ENCODE results near the gene DLST. TPM values are rescaled to one million over a fixed set of nuclear protein-coding genes. Genes with fewer than 3 reads are reported as not detected.

Gene DLST
- total RNA-seq, 1 donor from 2014 or later, result 66.0 TPM

Other genes with a start within 250 kb of the DLST start
- 32.2 and 34.4 TPM in 2 replicates for gene AREL1, start 168.8 kb upstream of the DLST start, total RNA-seq
- 32.0 and 54.1 TPM in 2 replicates for gene FCF1, start 168.8 kb upstream of the DLST start, total RNA-seq
- 22.5 and 28.7 TPM in 2 replicates for gene YLPM1, start 118.6 kb upstream of the DLST start, total RNA-seq
- gene PROX2, start 5.8 kb upstream of the DLST start, total RNA-seq, result not detected in 2 replicates
- gene RPS6KL1, start 41.3 kb downstream of the DLST start, total RNA-seq, result 11.5 and 14.8 TPM in 2 replicates
- gene PGF, start 73.7 kb downstream of the DLST start, total RNA-seq, result 209 and 564 TPM in 2 replicates
- 209 and 305 TPM in 2 replicates for gene EIF2B2, start 121.0 kb downstream of the DLST start, total RNA-seq
- 15.0 and 20.0 TPM in 2 replicates for gene MLH3, start 169.6 kb downstream of the DLST start, total RNA-seq
- gene ACYP1, start 182.1 kb downstream of the DLST start, total RNA-seq, result 9.7 and 13.7 TPM in 2 replicates
- gene ZC2HC1C, start 187.7 kb downstream of the DLST start, total RNA-seq, result 0.99 and 1.3 TPM in 2 replicates
- 43.7 and 73.8 TPM in 2 replicates for gene NEK9, start 245.1 kb downstream of the DLST start, total RNA-seq